Measurements from ENCODE around the gene BEND3.

The BEND3 gene

GRCh38 chr6:107082045-107082444 lies 33.3 kb downstream of the BEND3 start:
- DNase-seq (ENCODE audit: low read depth), result no peak

- DNase-seq (ENCODE audit: low read depth), result no peak
Observed at GRCh38 chr6:107080036-107080435, 35.3 kb downstream of the BEND3 start.

GRCh38 chr6:107079429-107079828 lies 35.9 kb downstream of the BEND3 start:
- no peak for DNase-seq (ENCODE audit: low read depth)

GRCh38 chr6:107077710-107078109 lies 37.6 kb downstream of the BEND3 start:
- no peak for DNase-seq (ENCODE audit: low read depth)

GRCh38 chr6:107075951-107076381 lies 39.3 kb downstream of the BEND3 start:
- DNase-seq (ENCODE audit: low read depth), result no peak

GRCh38 chr6:107070686-107071085 lies 44.6 kb downstream of the BEND3 start:
- no peak for DNase-seq (ENCODE audit: low read depth)

GRCh38 chr6:107069631-107070548 lies 45.4 kb downstream of the BEND3 start:
- DNase-seq (ENCODE audit: low read depth), result no peak

- DNase-seq (ENCODE audit: low read depth), result no peak
Observed at GRCh38 chr6:107068691-107069630, 46.4 kb downstream of the BEND3 start.

GRCh38 chr6:107066697-107067659 lies 48.3 kb downstream of the BEND3 start:
- no peak for DNase-seq (ENCODE audit: low read depth)

GRCh38 chr6:107064579-107065065 lies 50.7 kb downstream of the BEND3 start:
- no peak for DNase-seq (ENCODE audit: low read depth)

GRCh38 chr6:107062691-107063090 lies 52.6 kb downstream of the BEND3 start:
- DNase-seq (ENCODE audit: low read depth), result no peak

- no peak for DNase-seq (ENCODE audit: low read depth)
Observed at GRCh38 chr6:107061125-107062020, 53.9 kb downstream of the BEND3 start.

- no peak for DNase-seq (ENCODE audit: low read depth)
Observed at GRCh38 chr6:107060704-107061103, 54.6 kb downstream of the BEND3 start.

GRCh38 chr6:107059606-107060005 lies 55.7 kb downstream of the BEND3 start:
- no peak for DNase-seq (ENCODE audit: low read depth)

- DNase-seq (ENCODE audit: low read depth), result no peak
Observed at GRCh38 chr6:107057679-107058078, 57.6 kb downstream of the BEND3 start.

- DNase-seq (ENCODE audit: low read depth), result no peak
Observed at GRCh38 chr6:107056796-107057195, 58.5 kb downstream of the BEND3 start.

GRCh38 chr6:107047807-107048206 lies 67.5 kb downstream of the BEND3 start:
- DNase-seq (ENCODE audit: low read depth), result no peak

- DNase-seq (ENCODE audit: low read depth), result no peak
Observed at GRCh38 chr6:107045826-107046675, 69.3 kb downstream of the BEND3 start.

- DNase-seq (ENCODE audit: low read depth), result no peak
Observed at GRCh38 chr6:107033126-107033525, 82.2 kb downstream of the BEND3 start.
